Thyroid gland (tissue), 4 donors: ENCODE measurements around the gene CARD8.

Source experiments
- CTCF ChIP-seq, 6 experiments: fragments of 200-600 bp in 3 of 6; fragments of 450-650 bp in 3 of 6; sonication (generic) in 3 of 6; IDR thresholded peaks; one replicate each; pipeline ENCODE4 v1.5.1; 2016 to 2019; ENCODE audit warnings: antibody characterized with exemption in 6 of 6, mild to moderate bottlenecking in 2 of 6, inconsistent platforms in 1 of 6, moderate library complexity in 1 of 6
- POLR2A ChIP-seq, 2 donors: fragments of 450-650 bp; IDR thresholded peaks; one replicate each; pipeline ENCODE4 v1.6.1; 2017; ENCODE audit warnings: antibody characterized with exemption in 2 of 2, mild to moderate bottlenecking in 2 of 2, moderate library complexity in 1 of 2

- TF ChIP-seq CTCF (IDR thresholded peaks at IDR 0.05): no peak
- no peak for TF ChIP-seq POLR2A (IDR thresholded peaks at IDR 0.05)
Observed at GRCh38 chr19:48183356-48183755, 72.4 kb downstream of the CARD8 start.
